OCI-LY1 (cell line): Measurements from ENCODE around the gene ABHD17B.
A peak's percentile ranks its signal among the peaks of the same experiment; 100 is the strongest.
"Not testable (repeated sequence)": the region's sequence is repeated elsewhere in the genome, so short reads cannot be mapped to it uniquely, and the experiment has no call there.

Experiments
- H2AFZ ChIP-seq: fragments of 200-600 bp; sonication (generic), shearing (Covaris generic); 2 replicates; pipeline ENCODE4 v1.6.0; 2014; ENCODE audit warnings: antibody characterized with exemption, mild to moderate bottlenecking, low read length
- H3F3A ChIP-seq: fragments of 200-600 bp; sonication (generic), shearing (Covaris generic); 2 replicates; pipeline ENCODE4 v1.6.0; 2014; ENCODE audit warnings: mild to moderate bottlenecking, antibody characterized with exemption, low read length, moderate library complexity; ENCODE audit not compliant: insufficient read depth
- H3K27ac ChIP-seq: fragments of 200-600 bp; sonication (generic); 2 replicates; pipeline ENCODE4 v1.5.1; 2014; ENCODE audit warnings: low read length, mixed run types, mild to moderate bottlenecking, low read depth; ENCODE audit not compliant: poor library complexity, severe bottlenecking
- H3K27me3 ChIP-seq: fragments of 200-600 bp; sonication (generic); 2 replicates; pipeline ENCODE4 v1.6.0; 2014; ENCODE audit warnings: antibody characterized with exemption, mild to moderate bottlenecking, low read length, moderate library complexity; ENCODE audit not compliant: insufficient read depth
- H3K36me3 ChIP-seq: fragments of 200-600 bp; sonication (generic); 2 replicates; pipeline ENCODE4 v1.6.1; 2014; ENCODE audit warnings: mild to moderate bottlenecking, antibody characterized with exemption, low read length, moderate library complexity, mixed read lengths; ENCODE audit not compliant: insufficient read depth
- H3K4me1 ChIP-seq: fragments of 200-600 bp; sonication (generic); 2 replicates; pipeline ENCODE4 v1.5.1; 2014; ENCODE audit warnings: mild to moderate bottlenecking, low read length, moderate library complexity; ENCODE audit not compliant: insufficient read depth, severe bottlenecking
- H3K4me2 ChIP-seq: fragments of 200-600 bp; sonication (generic), shearing (Covaris generic); 2 replicates; pipeline ENCODE4 v1.6.1; 2014; ENCODE audit warnings: low read length
- H3K4me3 ChIP-seq: fragments of 200-600 bp; sonication (generic); 2 replicates; pipeline ENCODE4 v1.5.1; 2014; ENCODE audit warnings: low read length, low read depth, mild to moderate bottlenecking, mixed read lengths; ENCODE audit not compliant: poor library complexity, severe bottlenecking
- H3K79me2 ChIP-seq: fragments of 200-600 bp; shearing (Covaris generic); 2 replicates; pipeline ENCODE4 v1.6.1; 2016; ENCODE audit warnings: mixed run types, low read length, mixed read lengths; ENCODE audit not compliant: insufficient read depth
- H3K9ac ChIP-seq: fragments of 200-600 bp; sonication (generic), shearing (Covaris generic); 2 replicates; pipeline ENCODE4 v1.6.1; 2014; ENCODE audit warnings: mild to moderate bottlenecking, low read length, mixed read lengths
- H3K9me2 ChIP-seq: fragments of 200-600 bp; sonication (generic), shearing (Covaris generic); 2 replicates; pipeline ENCODE4 v1.6.1; 2014; ENCODE audit warnings: low read depth, mild to moderate bottlenecking, low read length, mixed read lengths
- H3K9me3 ChIP-seq: fragments of 200-600 bp; shearing (Covaris generic); 2 replicates; pipeline ENCODE4 v1.6.1; 2014; ENCODE audit warnings: low read length, mixed read lengths
- H4K20me1 ChIP-seq: fragments of 200-600 bp; sonication (generic), shearing (Covaris generic); 2 replicates; pipeline ENCODE4 v1.6.0; 2016; ENCODE audit warnings: mild to moderate bottlenecking, low read length; ENCODE audit not compliant: insufficient read depth
- EZH2 ChIP-seq: fragments of 200-600 bp; sonication (generic), shearing (Covaris generic); IDR thresholded peaks from 2 replicates; pipeline ENCODE4 v1.8.0; 2017; ENCODE audit warnings: borderline replicate concordance, mixed run types, mild to moderate bottlenecking, antibody characterized with exemption, low read length, moderate library complexity, mixed read lengths
- TF ChIP-seq, protein P1 (sequence below): fragments of 200-600 bp; sonication (generic), shearing (Covaris generic); IDR thresholded peaks from 2 replicates; pipeline ENCODE4 v1.5.1; 2017; ENCODE audit warnings: mild to moderate bottlenecking, antibody characterized with exemption, low read length, moderate library complexity, mixed read lengths

ABHD17B gene

DNA sequence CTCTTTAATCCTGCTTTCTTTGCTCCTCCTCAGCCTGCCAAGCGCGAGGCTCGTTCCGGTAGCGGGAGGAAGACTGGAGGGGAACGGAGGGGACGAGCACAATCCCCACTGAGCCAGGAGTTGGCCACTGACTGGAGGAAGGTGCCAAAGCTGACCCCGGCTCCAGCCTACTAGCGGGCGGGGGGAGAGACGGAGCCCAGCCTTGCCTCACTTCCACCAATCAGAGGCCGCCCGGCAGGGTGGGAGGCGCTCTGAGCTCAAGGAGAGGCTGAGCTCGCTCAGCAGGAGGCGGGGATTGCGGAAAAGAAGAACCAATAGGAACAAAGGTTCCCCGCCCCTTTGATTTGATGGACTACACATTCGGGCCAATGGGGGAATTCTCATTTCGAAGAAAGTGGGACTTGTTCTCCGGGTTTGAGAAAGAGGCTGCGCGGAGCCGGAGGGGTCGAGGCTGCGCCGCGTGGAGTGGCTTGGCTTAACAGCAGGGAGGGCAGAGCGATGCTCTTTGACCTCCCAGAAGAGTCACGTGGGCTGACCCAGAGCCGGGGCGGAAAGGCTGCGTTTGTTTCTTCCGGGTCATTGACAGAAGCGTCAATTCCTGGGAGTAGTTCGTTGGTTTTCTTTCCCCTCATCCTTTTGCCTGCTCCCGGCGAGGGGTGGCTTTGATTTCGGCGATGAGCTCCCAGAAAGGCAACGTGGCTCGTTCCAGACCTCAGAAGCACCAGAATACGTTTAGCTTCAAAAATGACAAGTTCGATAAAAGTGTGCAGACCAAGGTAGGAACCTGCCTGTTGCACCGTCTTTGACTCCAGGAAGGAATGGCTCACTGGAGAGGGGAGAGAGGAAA is at the start of gene ABHD17B, which contains the start of gene C9orf85:
Gene ABHD17B (minus strand): TSS at position 133 of the 847 bp plus-strand sequence. CDS start 36,113 bp downstream, outside the sequence.
Gene C9orf85 (plus strand): TSS at position 579 of the 847 bp plus-strand sequence. CDS start 96 bp downstream, at position 675.
- Histone ChIP-seq H2AFZ (no peak within 1 kb of the TSS), H3K79me2 (peaks cover 86% of the 10 kb centered on the region), H3F3A (no peaks in the 10 kb centered on the region), H3K4me1 (peaks cover 46% of the 10 kb centered on the region), H3K27ac (peak within 1 kb of the TSS; percentile 74), H3K36me3 (peaks cover 2% of the 10 kb centered on the region; the same call in 1 of the 2 replicates), H3K27me3 (no peaks in the 10 kb centered on the region), H3K9me3 (no peaks in the 10 kb centered on the region), H4K20me1 (no peaks in the 10 kb centered on the region), H3K9me2 (no peaks in the 10 kb centered on the region), H3K4me2 (peak within 1 kb of the TSS; percentile 84), H3K4me3 (peak within 1 kb of the TSS; percentile 83), H3K9ac (peak within 1 kb of the TSS; percentile 83)
- TF ChIP-seq EZH2, result no peak
- TF ChIP-seq, protein P1, sequence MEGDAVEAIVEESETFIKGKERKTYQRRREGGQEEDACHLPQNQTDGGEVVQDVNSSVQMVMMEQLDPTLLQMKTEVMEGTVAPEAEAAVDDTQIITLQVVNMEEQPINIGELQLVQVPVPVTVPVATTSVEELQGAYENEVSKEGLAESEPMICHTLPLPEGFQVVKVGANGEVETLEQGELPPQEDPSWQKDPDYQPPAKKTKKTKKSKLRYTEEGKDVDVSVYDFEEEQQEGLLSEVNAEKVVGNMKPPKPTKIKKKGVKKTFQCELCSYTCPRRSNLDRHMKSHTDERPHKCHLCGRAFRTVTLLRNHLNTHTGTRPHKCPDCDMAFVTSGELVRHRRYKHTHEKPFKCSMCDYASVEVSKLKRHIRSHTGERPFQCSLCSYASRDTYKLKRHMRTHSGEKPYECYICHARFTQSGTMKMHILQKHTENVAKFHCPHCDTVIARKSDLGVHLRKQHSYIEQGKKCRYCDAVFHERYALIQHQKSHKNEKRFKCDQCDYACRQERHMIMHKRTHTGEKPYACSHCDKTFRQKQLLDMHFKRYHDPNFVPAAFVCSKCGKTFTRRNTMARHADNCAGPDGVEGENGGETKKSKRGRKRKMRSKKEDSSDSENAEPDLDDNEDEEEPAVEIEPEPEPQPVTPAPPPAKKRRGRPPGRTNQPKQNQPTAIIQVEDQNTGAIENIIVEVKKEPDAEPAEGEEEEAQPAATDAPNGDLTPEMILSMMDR, result no peak

DNA sequence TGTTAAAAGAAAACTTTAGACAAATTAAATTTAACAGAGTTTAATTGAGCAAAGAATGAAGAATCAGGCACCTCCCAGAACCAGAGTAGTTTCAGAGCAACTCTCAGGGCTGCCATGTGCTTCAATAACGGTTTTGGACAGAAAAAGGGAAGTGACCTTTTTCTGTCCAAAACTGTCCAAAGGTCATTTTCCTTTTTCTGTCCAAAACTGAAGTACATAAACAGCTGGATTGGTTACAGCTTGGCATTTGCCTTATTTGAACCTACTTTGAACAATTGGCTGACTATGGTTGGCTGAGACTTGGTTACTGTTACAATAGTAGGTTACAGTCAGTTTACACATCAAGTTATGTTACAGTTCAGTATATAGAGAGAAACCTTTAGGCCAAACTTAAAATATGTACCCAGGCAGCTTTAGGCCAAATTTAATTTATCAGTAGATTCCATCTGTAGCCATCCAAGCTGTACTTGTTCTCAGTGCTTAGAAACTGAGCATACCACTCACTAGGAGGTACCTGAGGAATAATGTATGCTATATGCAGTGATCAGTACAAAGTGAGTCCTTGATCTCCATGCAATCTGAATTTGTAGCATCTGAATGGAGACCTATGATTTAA is 44.4 kb upstream of the ABHD17B start:
- Histone ChIP-seq H2AFZ (no peak overlapping the region), H3K4me3 (no peak overlapping the region)
- TF ChIP-seq, protein P1, result no peak
- no peak for TF ChIP-seq EZH2

DNA sequence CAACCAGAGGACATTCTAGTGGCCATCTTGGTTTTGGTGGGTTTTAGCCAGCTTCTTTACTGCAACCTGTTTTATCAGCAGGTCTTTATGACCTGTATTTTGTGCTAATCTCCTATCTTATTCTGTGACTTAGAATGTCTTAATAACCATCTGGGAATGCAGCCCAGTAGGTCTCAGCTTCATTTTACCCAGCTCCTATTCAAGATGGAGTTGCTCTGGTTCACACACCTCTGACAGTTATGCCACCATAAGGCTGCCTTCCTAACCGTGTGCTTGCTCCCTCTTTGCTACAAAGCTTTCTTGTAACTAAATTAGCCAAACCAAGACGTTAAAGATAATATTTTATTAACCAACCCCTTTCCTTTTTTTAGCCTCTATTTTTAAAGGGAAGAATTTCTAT is 43.7 kb upstream of the ABHD17B start:
- H3K79me2 ChIP-seq, H3K27me3 ChIP-seq, H3K9me3 ChIP-seq: not testable (repeated sequence)

More for the DNA sequence above, 44.4 kb upstream of the ABHD17B start:
- Histone ChIP-seq H3F3A (no peaks in the 10 kb centered on the region), H3K79me2 (no peaks in the 10 kb centered on the region), H3K9ac (no peak overlapping the region), H3K27me3 (no peaks in the 10 kb centered on the region), H3K9me2 (no peaks in the 10 kb centered on the region), H3K4me2 (no peak overlapping the region), H3K9me3 (no peaks in the 10 kb centered on the region), H3K36me3 (no peaks in the 10 kb centered on the region), H4K20me1 (no peaks in the 10 kb centered on the region), H3K4me1 (peaks cover 8% of the 10 kb centered on the region), H3K27ac (peak overlapping the region; percentile 44)

More for the DNA sequence above, 43.7 kb upstream of the ABHD17B start:
- not testable (repeated sequence) for H3K4me2 ChIP-seq, H4K20me1 ChIP-seq, H3K9me2 ChIP-seq, H3K9ac ChIP-seq, H2AFZ ChIP-seq, H3K4me3 ChIP-seq, H3F3A ChIP-seq, H3K27ac ChIP-seq, H3K36me3 ChIP-seq, H3K4me1 ChIP-seq
